ENCODE measurements around the gene NEUROG3.

NEUROG3 gene

DNA sequence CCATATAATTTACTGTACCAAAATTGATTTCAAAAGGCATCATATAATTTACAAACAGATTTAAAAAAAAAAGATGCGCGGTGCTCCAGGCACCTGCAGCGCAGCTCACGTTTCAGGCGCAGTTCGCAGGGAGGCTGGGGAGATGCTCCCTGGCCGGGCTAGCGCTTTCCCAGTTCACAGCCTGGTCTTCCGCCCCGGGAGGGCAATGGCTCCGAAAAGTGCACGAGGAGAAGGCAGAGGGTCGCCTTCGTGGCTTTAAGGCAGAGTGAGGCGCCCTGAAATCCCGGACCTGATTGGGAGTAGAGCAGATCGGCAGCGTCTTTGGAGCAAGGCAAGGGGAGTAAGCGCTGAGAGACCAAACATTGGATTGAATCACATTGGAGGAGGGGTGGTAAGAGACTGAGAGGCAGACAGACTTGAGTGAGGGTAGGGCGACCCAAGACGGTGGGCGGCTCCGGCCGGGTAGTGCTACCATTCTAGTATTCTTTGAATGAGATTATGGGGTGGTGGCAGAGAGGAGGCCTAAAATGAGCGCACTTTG is 1.5 kb downstream of the NEUROG3 start:
- no peak for ATAC-seq

DNA sequence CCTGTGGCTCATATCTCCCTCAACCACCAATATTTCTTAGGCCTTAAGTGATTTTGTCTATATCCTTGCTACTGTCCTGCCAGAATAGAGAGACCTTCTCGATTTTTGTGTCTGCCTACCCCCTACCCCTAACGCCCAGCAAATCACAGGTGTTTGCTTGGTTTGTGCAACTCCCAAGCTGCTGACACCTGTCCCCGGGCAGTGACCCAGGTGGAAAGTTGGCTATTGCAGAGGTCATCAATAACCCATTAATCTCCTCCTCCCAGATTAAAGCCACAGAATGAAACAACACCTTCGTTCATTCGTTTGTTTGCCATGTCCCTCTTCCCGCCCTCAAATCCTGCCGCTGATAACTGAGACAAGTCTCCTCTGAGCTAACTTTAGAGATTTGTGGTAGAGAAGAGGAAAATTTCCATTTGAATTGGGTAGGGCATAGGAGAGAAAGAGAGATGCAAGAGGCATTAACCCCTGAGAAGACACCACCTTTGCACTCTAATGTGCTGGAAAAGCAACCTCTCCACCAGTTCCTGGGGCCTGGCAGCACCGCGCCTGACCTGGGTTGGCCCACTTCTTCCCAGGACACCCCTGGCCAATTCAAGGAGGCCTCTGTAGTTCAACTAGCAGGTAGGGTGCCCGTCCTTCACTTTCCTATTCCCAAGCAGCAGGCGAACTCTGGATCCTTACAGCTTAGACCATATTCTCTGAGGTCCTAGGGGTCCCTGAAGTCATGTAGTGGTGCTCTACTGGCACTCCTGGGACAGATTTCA is 3.0 kb downstream of the NEUROG3 start:
- TF ChIP-seq OSR1 (CRISPR knock-in tag; IDR thresholded peaks at IDR 0.05) (no peak), ZC3H10 (CRISPR knock-in tag; IDR thresholded peaks at IDR 0.05) (no peak), CSDC2 (CRISPR knock-in tag; IDR thresholded peaks at IDR 0.05) (no peak), ARNTL (CRISPR knock-in tag; IDR thresholded peaks at IDR 0.05; ENCODE audit: borderline replicate concordance, low read depth) (no peak), GLIS3 (CRISPR knock-in tag; IDR thresholded peaks at IDR 0.05) (no peak), ZNF565 (CRISPR knock-in tag; conservative IDR thresholded peaks at IDR 0.05; ENCODE audit: low read depth) (no peak), BACH2 (CRISPR knock-in tag; IDR thresholded peaks at IDR 0.05; ENCODE audit: borderline replicate concordance) (no peak), ISL1 (CRISPR knock-in tag; IDR thresholded peaks at IDR 0.05) (no peak), ZNF70 (CRISPR knock-in tag; IDR thresholded peaks at IDR 0.05) (no peak), ZFP3 (CRISPR knock-in tag; IDR thresholded peaks at IDR 0.05) (no peak), SNAI2 (CRISPR knock-in tag; IDR thresholded peaks at IDR 0.05) (no peak), ESRRG (CRISPR knock-in tag; IDR thresholded peaks at IDR 0.05) (no peak), ZNF8 (CRISPR knock-in tag; IDR thresholded peaks at IDR 0.05) (no peak), RARB (CRISPR knock-in tag; IDR thresholded peaks at IDR 0.05) (no peak)
- TF ChIP-seq, protein P1, sequence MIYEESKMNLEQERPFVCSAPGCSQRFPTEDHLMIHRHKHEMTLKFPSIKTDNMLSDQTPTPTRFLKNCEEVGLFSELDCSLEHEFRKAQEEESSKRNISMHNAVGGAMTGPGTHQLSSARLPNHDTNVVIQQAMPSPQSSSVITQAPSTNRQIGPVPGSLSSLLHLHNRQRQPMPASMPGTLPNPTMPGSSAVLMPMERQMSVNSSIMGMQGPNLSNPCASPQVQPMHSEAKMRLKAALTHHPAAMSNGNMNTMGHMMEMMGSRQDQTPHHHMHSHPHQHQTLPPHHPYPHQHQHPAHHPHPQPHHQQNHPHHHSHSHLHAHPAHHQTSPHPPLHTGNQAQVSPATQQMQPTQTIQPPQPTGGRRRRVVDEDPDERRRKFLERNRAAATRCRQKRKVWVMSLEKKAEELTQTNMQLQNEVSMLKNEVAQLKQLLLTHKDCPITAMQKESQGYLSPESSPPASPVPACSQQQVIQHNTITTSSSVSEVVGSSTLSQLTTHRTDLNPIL (CRISPR knock-in tag; IDR thresholded peaks at IDR 0.05; ENCODE audit: low read depth) = no peak
- TF ChIP-seq, protein P2, sequence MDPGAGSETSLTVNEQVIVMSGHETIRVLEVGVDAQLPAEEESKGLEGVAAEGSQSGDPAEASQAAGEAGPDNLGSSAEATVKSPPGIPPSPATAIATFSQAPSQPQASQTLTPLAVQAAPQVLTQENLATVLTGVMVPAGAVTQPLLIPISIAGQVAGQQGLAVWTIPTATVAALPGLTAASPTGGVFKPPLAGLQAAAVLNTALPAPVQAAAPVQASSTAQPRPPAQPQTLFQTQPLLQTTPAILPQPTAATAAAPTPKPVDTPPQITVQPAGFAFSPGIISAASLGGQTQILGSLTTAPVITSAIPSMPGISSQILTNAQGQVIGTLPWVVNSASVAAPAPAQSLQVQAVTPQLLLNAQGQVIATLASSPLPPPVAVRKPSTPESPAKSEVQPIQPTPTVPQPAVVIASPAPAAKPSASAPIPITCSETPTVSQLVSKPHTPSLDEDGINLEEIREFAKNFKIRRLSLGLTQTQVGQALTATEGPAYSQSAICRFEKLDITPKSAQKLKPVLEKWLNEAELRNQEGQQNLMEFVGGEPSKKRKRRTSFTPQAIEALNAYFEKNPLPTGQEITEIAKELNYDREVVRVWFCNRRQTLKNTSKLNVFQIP (CRISPR knock-in tag; IDR thresholded peaks at IDR 0.05; ENCODE audit: borderline replicate concordance, low read depth) = no peak
- TF ChIP-seq, protein P3, sequence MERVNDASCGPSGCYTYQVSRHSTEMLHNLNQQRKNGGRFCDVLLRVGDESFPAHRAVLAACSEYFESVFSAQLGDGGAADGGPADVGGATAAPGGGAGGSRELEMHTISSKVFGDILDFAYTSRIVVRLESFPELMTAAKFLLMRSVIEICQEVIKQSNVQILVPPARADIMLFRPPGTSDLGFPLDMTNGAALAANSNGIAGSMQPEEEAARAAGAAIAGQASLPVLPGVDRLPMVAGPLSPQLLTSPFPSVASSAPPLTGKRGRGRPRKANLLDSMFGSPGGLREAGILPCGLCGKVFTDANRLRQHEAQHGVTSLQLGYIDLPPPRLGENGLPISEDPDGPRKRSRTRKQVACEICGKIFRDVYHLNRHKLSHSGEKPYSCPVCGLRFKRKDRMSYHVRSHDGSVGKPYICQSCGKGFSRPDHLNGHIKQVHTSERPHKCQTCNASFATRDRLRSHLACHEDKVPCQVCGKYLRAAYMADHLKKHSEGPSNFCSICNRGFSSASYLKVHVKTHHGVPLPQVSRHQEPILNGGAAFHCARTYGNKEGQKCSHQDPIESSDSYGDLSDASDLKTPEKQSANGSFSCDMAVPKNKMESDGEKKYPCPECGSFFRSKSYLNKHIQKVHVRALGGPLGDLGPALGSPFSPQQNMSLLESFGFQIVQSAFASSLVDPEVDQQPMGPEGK (CRISPR knock-in tag; IDR thresholded peaks at IDR 0.05; ENCODE audit: borderline replicate concordance) = no peak
- no peak for ATAC-seq

More for the DNA sequence above, 1.5 kb downstream of the NEUROG3 start:
- TF ChIP-seq ZNF8 (CRISPR knock-in tag; IDR thresholded peaks at IDR 0.05) (no peak), TOX (CRISPR knock-in tag; IDR thresholded peaks at IDR 0.05; ENCODE audit: borderline replicate concordance) (no peak), ESRRG (CRISPR knock-in tag; IDR thresholded peaks at IDR 0.05) (no peak), GLIS3 (CRISPR knock-in tag; IDR thresholded peaks at IDR 0.05) (no peak), ISL1 (CRISPR knock-in tag; IDR thresholded peaks at IDR 0.05) (no peak), CSDC2 (CRISPR knock-in tag; IDR thresholded peaks at IDR 0.05) (no peak), ZFP30 (CRISPR knock-in tag; IDR thresholded peaks at IDR 0.05) (no peak), OSR1 (CRISPR knock-in tag; IDR thresholded peaks at IDR 0.05) (no peak)
- TF ChIP-seq, protein P1 (CRISPR knock-in tag; IDR thresholded peaks at IDR 0.05; ENCODE audit: low read depth) = no peak
- TF ChIP-seq, protein P4, sequence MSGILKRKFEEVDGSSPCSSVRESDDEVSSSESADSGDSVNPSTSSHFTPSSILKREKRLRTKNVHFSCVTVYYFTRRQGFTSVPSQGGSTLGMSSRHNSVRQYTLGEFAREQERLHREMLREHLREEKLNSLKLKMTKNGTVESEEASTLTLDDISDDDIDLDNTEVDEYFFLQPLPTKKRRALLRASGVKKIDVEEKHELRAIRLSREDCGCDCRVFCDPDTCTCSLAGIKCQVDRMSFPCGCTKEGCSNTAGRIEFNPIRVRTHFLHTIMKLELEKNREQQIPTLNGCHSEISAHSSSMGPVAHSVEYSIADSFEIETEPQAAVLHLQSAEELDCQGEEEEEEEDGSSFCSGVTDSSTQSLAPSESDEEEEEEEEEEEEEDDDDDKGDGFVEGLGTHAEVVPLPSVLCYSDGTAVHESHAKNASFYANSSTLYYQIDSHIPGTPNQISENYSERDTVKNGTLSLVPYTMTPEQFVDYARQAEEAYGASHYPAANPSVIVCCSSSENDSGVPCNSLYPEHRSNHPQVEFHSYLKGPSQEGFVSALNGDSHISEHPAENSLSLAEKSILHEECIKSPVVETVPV (CRISPR knock-in tag; IDR thresholded peaks at IDR 0.05) = no peak
- TF ChIP-seq, protein P5, sequence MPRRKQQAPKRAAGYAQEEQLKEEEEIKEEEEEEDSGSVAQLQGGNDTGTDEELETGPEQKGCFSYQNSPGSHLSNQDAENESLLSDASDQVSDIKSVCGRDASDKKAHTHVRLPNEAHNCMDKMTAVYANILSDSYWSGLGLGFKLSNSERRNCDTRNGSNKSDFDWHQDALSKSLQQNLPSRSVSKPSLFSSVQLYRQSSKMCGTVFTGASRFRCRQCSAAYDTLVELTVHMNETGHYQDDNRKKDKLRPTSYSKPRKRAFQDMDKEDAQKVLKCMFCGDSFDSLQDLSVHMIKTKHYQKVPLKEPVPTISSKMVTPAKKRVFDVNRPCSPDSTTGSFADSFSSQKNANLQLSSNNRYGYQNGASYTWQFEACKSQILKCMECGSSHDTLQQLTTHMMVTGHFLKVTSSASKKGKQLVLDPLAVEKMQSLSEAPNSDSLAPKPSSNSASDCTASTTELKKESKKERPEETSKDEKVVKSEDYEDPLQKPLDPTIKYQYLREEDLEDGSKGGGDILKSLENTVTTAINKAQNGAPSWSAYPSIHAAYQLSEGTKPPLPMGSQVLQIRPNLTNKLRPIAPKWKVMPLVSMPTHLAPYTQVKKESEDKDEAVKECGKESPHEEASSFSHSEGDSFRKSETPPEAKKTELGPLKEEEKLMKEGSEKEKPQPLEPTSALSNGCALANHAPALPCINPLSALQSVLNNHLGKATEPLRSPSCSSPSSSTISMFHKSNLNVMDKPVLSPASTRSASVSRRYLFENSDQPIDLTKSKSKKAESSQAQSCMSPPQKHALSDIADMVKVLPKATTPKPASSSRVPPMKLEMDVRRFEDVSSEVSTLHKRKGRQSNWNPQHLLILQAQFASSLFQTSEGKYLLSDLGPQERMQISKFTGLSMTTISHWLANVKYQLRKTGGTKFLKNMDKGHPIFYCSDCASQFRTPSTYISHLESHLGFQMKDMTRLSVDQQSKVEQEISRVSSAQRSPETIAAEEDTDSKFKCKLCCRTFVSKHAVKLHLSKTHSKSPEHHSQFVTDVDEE (CRISPR knock-in tag; IDR thresholded peaks at IDR 0.05) = no peak

All from SK-N-SH treated with all-trans-retinoic acid at 6 μM for 48 hours (cell line).